Fibroblast of the aortic adventitia (primary cell): ENCODE measurements around the gene TRIM24. TPM values are rescaled to one million over a fixed set of nuclear protein-coding genes. Genes with fewer than 3 reads are reported as not detected.

Source experiments
- DNase-seq: peaks from one replicate; pipeline ENCODE4 v3.0.0-alpha.2; 2010; ENCODE audit warnings: low read depth
- H3K4me3 ChIP-seq: 2 replicates; pipeline ENCODE4 v1.5.1; 2011; ENCODE audit warnings: low read depth, mild to moderate bottlenecking, control low read depth, low read length, moderate library complexity
- CTCF ChIP-seq: IDR thresholded peaks from 2 replicates; pipeline ENCODE4 v1.5.1; 2011; ENCODE audit warnings: mild to moderate bottlenecking, low read length, control low read depth, inconsistent platforms; ENCODE audit not compliant: insufficient read depth
- small RNA-seq: library from RNA; depleted of rRNA; stranded (forward); fragments of <200 nt; gene quantifications from one replicate; pipeline ENCODE3, GENCODE V24; 2012
- total RNA-seq: library from RNA; depleted of rRNA; stranded (reverse); fragments of >200 nt; gene quantifications from 2 replicates; pipeline ENCODE4 v1.2.3, GENCODE V29; 2012; ENCODE audit warnings: low replicate concordance

TRIM24 gene
- total RNA-seq, 1 donor, result 12.6 TPM

GRCh38 chr7:138627361-138627760 lies 167.3 kb downstream of the TRIM24 start:
- DNase-seq, result no peak
- TF ChIP-seq CTCF, result no peak
- H3K4me3 ChIP-seq, result no peak overlapping the region

- H3K4me3 ChIP-seq, result no peak overlapping the region
- DNase-seq, result no peak
- TF ChIP-seq CTCF, result no peak
Measured at GRCh38 chr7:138630059-138630610, 170.1 kb downstream of the TRIM24 start.

GRCh38 chr7:138632384-138632783 lies 172.3 kb downstream of the TRIM24 start:
- TF ChIP-seq CTCF, result no peak
- no peak overlapping the region for H3K4me3 ChIP-seq
- DNase-seq, result no peak

- H3K4me3 ChIP-seq, result no peak overlapping the region
- no peak for TF ChIP-seq CTCF
- DNase-seq, result no peak
Measured at GRCh38 chr7:138632826-138633602, 173.0 kb downstream of the TRIM24 start.

Small RNAs within 50 kb of the gene (small RNA-seq; reads per million reads assigned to genes)
- gene RF00561, result not detected

Other genes starting within 250 kb of the TRIM24 start
- gene SVOPL, start 241.1 kb downstream of the TRIM24 start, total RNA-seq, result not detected in 2 replicates